Measurements from ENCODE around the gene ZNF19.

Gene ZNF19

DNA sequence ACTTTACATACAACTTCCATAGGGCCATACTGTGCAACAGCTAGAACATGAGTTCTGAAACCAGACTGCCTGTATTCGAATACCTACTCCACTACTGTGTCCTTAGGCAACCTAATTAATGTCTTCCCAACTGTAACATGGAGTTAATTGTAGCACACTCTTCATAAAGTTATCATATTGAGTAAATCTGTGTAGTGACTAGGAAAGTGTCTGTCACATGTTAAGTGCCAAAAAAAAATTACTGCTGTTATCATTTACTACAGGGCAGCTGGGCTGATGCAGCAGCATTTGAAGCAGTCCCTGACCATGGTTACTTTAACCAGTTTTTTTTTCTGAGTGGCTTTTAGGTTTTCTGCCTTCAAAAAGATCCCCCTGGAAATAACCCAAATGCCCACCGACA, 16.2 kb downstream of the ZNF19 start:
- DNase-seq, result no peak
- Histone ChIP-seq H3F3A (ENCODE audit: insufficient read depth, low read length) (0 out of 2 replicates have a peak, but pooled peaks cover 4% of the 10 kb centered on the region), H3K36me3 (replicated peaks; ENCODE audit: insufficient read depth, low read length) (no peaks in the 10 kb centered on the region), H3K9me2 (replicated peaks; ENCODE audit: insufficient read depth, low read length) (no peaks in the 10 kb centered on the region), H3K27me3 (replicated peaks; ENCODE audit: insufficient read depth, low read length) (no peaks in the 10 kb centered on the region), H3K79me2 (ENCODE audit: low read length) (no peaks in the 10 kb centered on the region), H3K9ac (ENCODE audit: low read length) (no peak overlapping the region), H4K20me1 (ENCODE audit: insufficient read depth, low read length) (no peaks in the 10 kb centered on the region), H3K9me3 (replicated peaks; ENCODE audit: insufficient read depth, low read length) (no peaks in the 10 kb centered on the region), H3K4me1 (ENCODE audit: low read length) (peaks cover 9% of the 10 kb centered on the region; the same call in 1 of the 2 replicates), H2AFZ (ENCODE audit: low read length) (no peak overlapping the region), H3K4me2 (ENCODE audit: low read depth, low read length) (no peak overlapping the region), H3K27ac (ENCODE audit: low read length) (no peak overlapping the region), H3K4me3 (ENCODE audit: low read length) (no peak overlapping the region)
- TF ChIP-seq EZH2 (optimal IDR thresholded peaks at IDR 0.05; ENCODE audit: low read depth, low read length), result no peak
- TF ChIP-seq, protein P1, sequence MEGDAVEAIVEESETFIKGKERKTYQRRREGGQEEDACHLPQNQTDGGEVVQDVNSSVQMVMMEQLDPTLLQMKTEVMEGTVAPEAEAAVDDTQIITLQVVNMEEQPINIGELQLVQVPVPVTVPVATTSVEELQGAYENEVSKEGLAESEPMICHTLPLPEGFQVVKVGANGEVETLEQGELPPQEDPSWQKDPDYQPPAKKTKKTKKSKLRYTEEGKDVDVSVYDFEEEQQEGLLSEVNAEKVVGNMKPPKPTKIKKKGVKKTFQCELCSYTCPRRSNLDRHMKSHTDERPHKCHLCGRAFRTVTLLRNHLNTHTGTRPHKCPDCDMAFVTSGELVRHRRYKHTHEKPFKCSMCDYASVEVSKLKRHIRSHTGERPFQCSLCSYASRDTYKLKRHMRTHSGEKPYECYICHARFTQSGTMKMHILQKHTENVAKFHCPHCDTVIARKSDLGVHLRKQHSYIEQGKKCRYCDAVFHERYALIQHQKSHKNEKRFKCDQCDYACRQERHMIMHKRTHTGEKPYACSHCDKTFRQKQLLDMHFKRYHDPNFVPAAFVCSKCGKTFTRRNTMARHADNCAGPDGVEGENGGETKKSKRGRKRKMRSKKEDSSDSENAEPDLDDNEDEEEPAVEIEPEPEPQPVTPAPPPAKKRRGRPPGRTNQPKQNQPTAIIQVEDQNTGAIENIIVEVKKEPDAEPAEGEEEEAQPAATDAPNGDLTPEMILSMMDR (IDR thresholded peaks at IDR 0.05; ENCODE audit: low read length), result no peak
- TF ChIP-seq EZH2phosphoT487 (IDR thresholded peaks at IDR 0.05; ENCODE audit: low read length), result no peak

GRCh38 chr16:71472051-71472450, 17.1 kb downstream of the ZNF19 start:
- H3K79me2 ChIP-seq (ENCODE audit: low read length), result no peaks in the 10 kb centered on the region
- no peaks in the 10 kb centered on the region for H3K36me3 ChIP-seq (replicated peaks; ENCODE audit: insufficient read depth, low read length)
- H3K9ac ChIP-seq (ENCODE audit: low read length), result no peak overlapping the region
- H3F3A ChIP-seq (ENCODE audit: insufficient read depth, low read length), result no peaks in the 10 kb centered on the region
- H4K20me1 ChIP-seq (ENCODE audit: insufficient read depth, low read length), result no peaks in the 10 kb centered on the region
- H3K4me1 ChIP-seq (ENCODE audit: low read length), result 0 out of 2 replicates have a peak, but pooled peaks cover 1% of the 10 kb centered on the region
- H3K27me3 ChIP-seq (replicated peaks; ENCODE audit: insufficient read depth, low read length), result no peaks in the 10 kb centered on the region
- H3K4me3 ChIP-seq (ENCODE audit: low read length), result no peak overlapping the region
- no peak for DNase-seq
- H3K27ac ChIP-seq (ENCODE audit: low read length), result no peak overlapping the region
- H3K9me2 ChIP-seq (replicated peaks; ENCODE audit: insufficient read depth, low read length), result no peaks in the 10 kb centered on the region
- no peak overlapping the region for H2AFZ ChIP-seq (ENCODE audit: low read length)
- no peak overlapping the region for H3K4me2 ChIP-seq (ENCODE audit: low read depth, low read length)
- no peaks in the 10 kb centered on the region for H3K9me3 ChIP-seq (replicated peaks; ENCODE audit: insufficient read depth, low read length)
- TF ChIP-seq EZH2 (optimal IDR thresholded peaks at IDR 0.05; ENCODE audit: low read depth, low read length) (no peak), EZH2phosphoT487 (IDR thresholded peaks at IDR 0.05; ENCODE audit: low read length) (no peak)
- TF ChIP-seq, protein P1 (IDR thresholded peaks at IDR 0.05; ENCODE audit: low read length), result no peak

- no peaks in the 10 kb centered on the region for H3K36me3 ChIP-seq (replicated peaks; ENCODE audit: insufficient read depth, low read length)
- H2AFZ ChIP-seq (ENCODE audit: low read length), result no peak overlapping the region
- H3F3A ChIP-seq (ENCODE audit: insufficient read depth, low read length), result no peaks in the 10 kb centered on the region
- no peak overlapping the region for H3K4me3 ChIP-seq (ENCODE audit: low read length)
- H3K4me1 ChIP-seq (ENCODE audit: low read length), result no peaks in the 10 kb centered on the region
- H4K20me1 ChIP-seq (ENCODE audit: insufficient read depth, low read length), result no peaks in the 10 kb centered on the region
- H3K27ac ChIP-seq (ENCODE audit: low read length), result no peak overlapping the region
- no peaks in the 10 kb centered on the region for H3K9me3 ChIP-seq (replicated peaks; ENCODE audit: insufficient read depth, low read length)
- no peak overlapping the region for H3K4me2 ChIP-seq (ENCODE audit: low read depth, low read length)
- peak; percentile 63 for DNase-seq
- H3K79me2 ChIP-seq (ENCODE audit: low read length), result no peaks in the 10 kb centered on the region
- no peak for TF ChIP-seq EZH2 (optimal IDR thresholded peaks at IDR 0.05; ENCODE audit: low read depth, low read length)
- TF ChIP-seq, protein P1 (IDR thresholded peaks at IDR 0.05; ENCODE audit: low read length), result no peak
- TF ChIP-seq EZH2phosphoT487 (IDR thresholded peaks at IDR 0.05; ENCODE audit: low read length), result no peak
- H3K9me2 ChIP-seq (replicated peaks; ENCODE audit: insufficient read depth, low read length), result no peaks in the 10 kb centered on the region
- no peaks in the 10 kb centered on the region for H3K27me3 ChIP-seq (replicated peaks; ENCODE audit: insufficient read depth, low read length)
- H3K9ac ChIP-seq (ENCODE audit: low read length), result no peak overlapping the region
Observed at GRCh38 chr16:71467810-71468209, 21.3 kb downstream of the ZNF19 start.
